Activated naive CD4-positive, alpha-beta T cell treated with anti-CD3 and anti-CD28 coated beads, Interleukin-2, amount 10 ng/mL, durations not matched to agents 7 days and 5 days (primary cell): ENCODE data around the gene EFNA3.

Experiments
- CTCF ChIA-PET: fragments of 350-600 bp; sonication (Branson Sonifier 250); formaldehyde crosslinking; loops from one replicate; lab custom pipeline; 2021; ENCODE audit warnings: antibody characterized with exemption; lab: Charles Lee
- DNase-seq: peaks from one replicate; pipeline ENCODE4 v3.0.0-alpha.2; 2020
- H3K27ac Mint-ChIP-seq: one replicate; pipeline ENCODE4 v1.8.0; 2021; ENCODE audit warnings: mild to moderate bottlenecking, moderate library complexity, mixed read lengths
- H3K27me3 Mint-ChIP-seq: one replicate; pipeline ENCODE4 v1.8.0; 2021; ENCODE audit warnings: mild to moderate bottlenecking, mixed read lengths
- H3K36me3 Mint-ChIP-seq: one replicate; pipeline ENCODE4 v1.8.0; 2021; ENCODE audit warnings: mixed read lengths
- H3K4me1 Mint-ChIP-seq: one replicate; pipeline ENCODE4 v1.8.0; 2021; ENCODE audit warnings: mixed read lengths
- H3K4me3 Mint-ChIP-seq: one replicate; pipeline ENCODE4 v1.8.0; 2021; ENCODE audit warnings: mild to moderate bottlenecking, moderate library complexity, mixed read lengths
- H3K9me3 Mint-ChIP-seq: one replicate; pipeline ENCODE4 v1.8.0; 2021; ENCODE audit warnings: mixed read lengths

EFNA3 gene

DNA sequence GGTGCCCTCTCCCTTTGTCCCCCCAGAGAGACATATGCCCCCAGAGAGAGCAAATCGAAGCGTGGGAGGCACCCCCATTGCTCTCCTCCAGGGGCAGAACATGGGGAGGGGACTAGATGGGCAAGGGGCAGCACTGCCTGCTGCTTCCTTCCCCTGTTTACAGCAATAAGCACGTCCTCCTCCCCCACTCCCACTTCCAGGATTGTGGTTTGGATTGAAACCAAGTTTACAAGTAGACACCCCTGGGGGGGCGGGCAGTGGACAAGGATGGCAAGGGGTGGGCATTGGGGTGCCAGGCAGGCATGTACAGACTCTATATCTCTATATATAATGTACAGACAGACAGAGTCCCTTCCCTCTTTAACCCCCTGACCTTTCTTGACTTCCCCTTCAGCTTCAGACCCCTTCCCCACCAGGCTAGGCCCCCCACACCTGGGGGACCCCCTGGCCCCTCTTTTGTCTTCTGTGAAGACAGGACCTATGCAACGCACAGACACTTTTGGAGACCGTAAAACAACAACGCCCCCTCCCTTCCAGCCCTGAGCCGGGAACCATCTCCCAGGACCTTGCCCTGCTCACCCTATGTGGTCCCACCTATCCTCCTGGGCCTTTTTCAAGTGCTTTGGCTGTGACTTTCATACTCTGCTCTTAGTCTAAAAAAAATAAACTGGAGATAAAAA is 8.4 kb downstream of the EFNA3 start:
- CTCF ChIA-PET = interaction anchor here (1.0 to 3.9 kb wide), 8 partner anchors 34 to 527 kb away, joined by 3 to 46 read pairs (median 10); partner anchors contain the start of genes ADAM15 and KRTCAP2
- Mint-ChIP-seq H3K9me3 (no peaks in the 10 kb centered on the region), H3K27ac (no peak overlapping the region), H3K36me3 (peaks cover 5% of the 10 kb centered on the region), H3K4me3 (no peak overlapping the region), H3K27me3 (peaks cover 47% of the 10 kb centered on the region), H3K4me1 (peaks cover 40% of the 10 kb centered on the region)
- DNase-seq = no peak

DNA sequence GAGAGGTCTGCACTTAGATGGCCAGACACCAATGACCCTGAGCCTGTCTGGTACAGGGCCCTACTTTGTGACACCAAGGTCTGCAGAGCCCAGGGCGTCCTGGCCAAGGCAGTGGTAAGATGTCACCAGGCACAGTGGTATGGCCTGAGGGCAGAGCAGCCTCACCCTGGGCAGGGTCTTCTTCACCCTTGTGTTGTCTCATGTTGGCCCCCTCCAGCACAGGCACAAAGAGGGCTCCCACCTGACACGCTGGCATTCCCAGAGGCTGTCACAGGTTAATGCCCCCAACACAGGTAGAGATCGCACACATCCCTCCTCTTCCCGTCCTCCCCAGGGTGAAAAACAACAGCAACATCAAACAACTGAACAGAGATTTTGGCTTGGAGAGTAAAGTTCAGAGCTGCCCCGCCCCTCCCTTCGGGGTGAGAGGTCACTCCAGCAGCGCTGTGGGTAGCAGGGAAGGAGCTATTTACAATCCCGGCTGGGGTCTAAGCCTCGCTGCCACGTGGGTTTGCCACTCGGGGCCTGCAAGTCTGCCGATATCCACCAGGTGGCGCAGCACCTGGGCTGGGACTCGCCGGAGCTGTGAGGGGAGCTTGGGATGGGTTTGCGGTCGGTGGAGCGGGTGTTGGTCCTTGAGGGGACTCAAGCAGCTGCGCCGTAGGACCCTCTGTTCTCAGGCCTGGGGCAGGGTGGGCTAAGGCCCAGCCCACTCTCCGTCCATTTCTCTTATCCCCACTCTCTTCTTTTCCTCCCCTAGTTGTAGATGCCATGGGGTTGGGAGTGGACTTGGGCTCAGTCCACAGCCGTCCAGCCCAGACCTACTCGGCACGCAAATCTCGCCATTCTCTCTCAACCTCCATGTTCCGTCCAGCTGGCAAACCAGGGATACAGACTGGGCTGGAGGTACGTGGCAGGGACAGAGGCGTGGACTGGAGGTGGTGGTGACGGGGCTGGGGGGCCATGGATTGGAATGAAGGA is 12.7 kb downstream of the EFNA3 start:
- Mint-ChIP-seq H3K4me1 (peaks cover 6% of the 10 kb centered on the region), H3K27ac (no peak overlapping the region)
- CTCF ChIA-PET = interaction anchor here (0.6 to 5.3 kb wide), 29 partner anchors 9 to 501 kb away, joined by 3 to 226 read pairs (median 5); partner anchors contain the start of genes ADAM15, EFNA3, KRTCAP2 and TRIM46

DNA sequence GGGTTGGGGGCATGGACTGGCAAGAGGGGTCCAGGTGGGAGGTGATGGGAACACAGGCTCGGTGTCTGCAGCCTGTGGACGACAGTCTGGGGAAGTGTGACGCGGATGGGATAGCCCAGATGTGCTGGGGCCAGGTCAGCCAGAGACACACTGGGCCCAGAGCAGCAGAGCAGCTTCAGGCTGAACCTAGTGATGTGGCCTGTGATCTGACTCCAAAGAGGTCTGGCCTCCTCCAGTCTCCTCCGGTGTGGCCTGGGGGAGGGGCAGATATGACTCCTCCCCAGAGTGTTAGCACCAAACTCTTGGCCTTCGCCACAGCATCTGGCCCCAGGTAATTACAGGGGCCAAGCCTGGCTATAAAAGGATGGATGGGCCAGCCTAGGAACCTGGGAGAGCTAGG is 13.5 kb downstream of the EFNA3 start:
- no peak for DNase-seq
- Mint-ChIP-seq H3K36me3 (peaks cover 4% of the 10 kb centered on the region), H3K27ac (no peak overlapping the region), H3K27me3 (peaks cover 66% of the 10 kb centered on the region), H3K9me3 (no peaks in the 10 kb centered on the region), H3K4me3 (no peak overlapping the region), H3K4me1 (peaks cover 5% of the 10 kb centered on the region)
- CTCF ChIA-PET = interaction anchor here (0.8 to 5.3 kb wide), 22 partner anchors 8 to 500 kb away, joined by 3 to 226 read pairs (median 5); partner anchors contain the start of genes KRTCAP2 and TRIM46

More for the DNA sequence above, 12.7 kb downstream of the EFNA3 start:
- DNase-seq = peak; percentile 86
- no peaks in the 10 kb centered on the region for H3K9me3 Mint-ChIP-seq
- H3K27me3 Mint-ChIP-seq = peaks cover 59% of the 10 kb centered on the region
- peaks cover 5% of the 10 kb centered on the region for H3K36me3 Mint-ChIP-seq
- H3K4me3 Mint-ChIP-seq = no peak overlapping the region

DNA sequence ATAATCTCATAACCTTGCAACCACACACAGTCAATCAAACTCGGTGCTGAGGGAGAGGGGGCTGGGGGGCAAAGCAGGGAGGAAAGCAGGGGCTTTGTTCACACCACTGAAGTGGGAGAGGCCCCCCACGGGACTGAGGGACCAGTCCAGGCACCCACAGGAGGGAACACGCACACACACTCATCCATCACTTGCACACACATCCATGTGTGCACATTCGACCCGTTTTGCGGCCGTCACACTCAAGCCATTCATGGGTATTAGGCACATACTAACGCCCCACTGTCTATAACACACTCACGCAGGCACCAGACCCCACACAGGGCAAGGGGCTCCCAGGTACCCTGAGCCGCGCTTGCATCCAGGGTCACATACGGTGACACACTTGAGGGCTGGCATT is 14.0 kb downstream of the EFNA3 start:
- DNase-seq = no peak
- peaks cover 71% of the 10 kb centered on the region for H3K27me3 Mint-ChIP-seq
- peak overlapping the region; percentile 49 for H3K27ac Mint-ChIP-seq
- no peaks in the 10 kb centered on the region for H3K9me3 Mint-ChIP-seq
- no peaks in the 10 kb centered on the region for H3K36me3 Mint-ChIP-seq
- H3K4me3 Mint-ChIP-seq = no peak overlapping the region
- CTCF ChIA-PET = interaction anchor here (1.4 to 5.3 kb wide), 8 partner anchors 10 to 77 kb away, joined by 3 to 226 read pairs (median 8); partner anchors contain the start of genes KRTCAP2 and TRIM46
- peaks cover 5% of the 10 kb centered on the region for H3K4me1 Mint-ChIP-seq

DNA sequence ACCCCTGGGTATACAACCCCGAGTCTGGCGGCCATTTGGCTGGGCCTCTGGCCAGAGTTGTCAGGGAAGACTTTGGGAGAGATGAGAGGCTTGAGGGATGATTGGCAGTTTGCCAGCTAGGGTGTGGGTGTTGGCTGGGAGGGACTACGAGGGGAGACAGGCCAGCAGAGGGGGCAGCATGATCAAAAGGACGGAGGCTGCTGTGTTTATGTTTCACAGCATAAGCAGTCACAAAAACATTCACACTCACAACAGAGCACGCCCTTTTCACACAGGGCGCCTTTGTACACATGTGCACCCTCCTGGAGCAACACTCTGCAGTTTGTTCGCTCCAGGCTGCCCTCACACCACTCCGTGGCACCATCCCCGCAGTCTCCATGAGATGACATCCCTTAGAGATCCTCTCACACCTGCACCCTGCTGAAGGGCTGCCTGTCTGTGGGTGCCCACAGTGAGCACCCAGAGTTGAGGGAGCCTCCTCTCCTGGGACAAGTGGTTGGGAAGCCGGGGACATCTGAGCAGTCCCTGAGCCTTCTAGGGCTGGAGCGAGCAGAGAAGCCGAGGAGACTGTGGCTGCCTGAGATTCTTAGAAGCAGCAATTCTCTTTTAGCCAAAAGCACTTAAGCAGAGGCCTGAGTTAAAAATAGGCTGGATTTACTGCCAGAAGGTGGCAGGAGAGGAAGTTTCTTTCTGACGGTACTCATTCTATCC is 15.4 kb downstream of the EFNA3 start:
- peaks cover 5% of the 10 kb centered on the region for H3K4me1 Mint-ChIP-seq
- H3K9me3 Mint-ChIP-seq = no peaks in the 10 kb centered on the region
- CTCF ChIA-PET = interaction anchor here (8.3 kb wide), 1 partner anchor 75 kb away, joined by 85 read pairs; the partner anchor contains the start of gene KRTCAP2
- no peak overlapping the region for H3K27ac Mint-ChIP-seq
- no peaks in the 10 kb centered on the region for H3K36me3 Mint-ChIP-seq
- peaks cover 74% of the 10 kb centered on the region for H3K27me3 Mint-ChIP-seq
- no peak for DNase-seq
- no peak overlapping the region for H3K4me3 Mint-ChIP-seq

DNA sequence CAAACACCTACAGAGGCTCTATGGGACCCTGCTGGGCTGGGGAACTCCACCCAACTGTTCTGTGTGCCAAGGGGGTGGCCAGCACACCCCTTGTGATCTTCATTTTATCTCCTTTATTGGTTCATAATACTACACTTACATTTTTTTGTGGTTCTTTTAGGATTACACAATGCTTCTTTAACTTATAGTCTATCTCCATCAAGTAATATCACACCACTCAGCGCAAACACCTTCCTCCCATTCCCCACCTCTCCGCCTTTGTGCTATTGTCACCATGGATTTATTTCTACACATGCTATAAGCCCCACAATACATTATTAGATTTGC is 15.9 kb downstream of the EFNA3 start:
- peaks cover 73% of the 10 kb centered on the region for H3K27me3 Mint-ChIP-seq
- no peaks in the 10 kb centered on the region for H3K9me3 Mint-ChIP-seq
- H3K36me3 Mint-ChIP-seq = no peaks in the 10 kb centered on the region
- no peak for DNase-seq
- no peak overlapping the region for H3K4me3 Mint-ChIP-seq
- peaks cover 5% of the 10 kb centered on the region for H3K4me1 Mint-ChIP-seq
- no peak overlapping the region for H3K27ac Mint-ChIP-seq
- CTCF ChIA-PET = interaction anchor here (1.1 to 8.3 kb wide), 2 partner anchors 21 to 75 kb away, joined by 3 to 85 read pairs; partner anchors contain the start of gene KRTCAP2

DNA sequence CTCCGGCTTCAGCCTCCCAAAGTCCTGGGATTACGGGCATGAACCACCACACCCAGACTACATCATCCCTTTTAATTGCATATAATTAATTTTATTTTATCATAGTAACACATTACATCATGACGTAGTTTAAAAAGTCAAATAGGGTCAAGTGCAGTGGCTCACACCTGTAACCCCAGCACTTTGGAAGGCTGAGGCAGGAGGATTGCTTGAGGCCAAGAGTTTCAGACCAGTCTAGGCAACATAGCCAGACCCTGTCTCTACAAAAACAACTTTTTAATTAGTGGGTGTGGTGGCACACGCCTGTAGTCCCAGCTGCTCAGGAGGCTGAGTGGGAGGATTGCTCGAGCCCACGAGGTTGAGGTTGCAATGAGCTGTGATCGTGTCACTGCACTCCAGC is 20.7 kb downstream of the EFNA3 start:
- Mint-ChIP-seq H3K27ac (no peak overlapping the region), H3K36me3 (no peaks in the 10 kb centered on the region), H3K4me3 (no peak overlapping the region), H3K4me1 (no peaks in the 10 kb centered on the region), H3K9me3 (no peaks in the 10 kb centered on the region), H3K27me3 (peaks cover 45% of the 10 kb centered on the region)
- no peak for DNase-seq
- CTCF ChIA-PET = interaction anchor here (1.0 to 8.3 kb wide), 2 partner anchors 11 to 70 kb away, joined by 3 to 85 read pairs; partner anchors contain the start of gene KRTCAP2

DNA sequence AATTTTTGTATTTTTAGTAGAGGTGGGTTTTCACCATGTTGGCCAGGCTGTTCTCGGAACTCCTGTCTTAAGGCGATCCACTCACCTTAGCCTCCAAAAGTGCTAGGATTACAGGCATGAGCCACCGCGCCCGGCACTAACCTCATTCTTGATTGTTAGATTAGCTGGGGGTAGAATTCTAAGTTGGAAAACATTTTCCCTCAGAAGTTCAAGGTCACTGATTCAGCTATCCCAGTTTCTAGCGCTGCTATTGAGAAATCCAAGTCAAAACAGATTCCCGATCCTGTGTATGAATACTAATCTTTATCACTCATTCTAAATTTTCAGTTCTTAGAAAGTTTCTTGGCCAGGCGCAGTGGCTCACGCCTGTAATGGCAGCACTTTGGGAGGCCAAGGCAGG is 24.7 kb downstream of the EFNA3 start:
- Mint-ChIP-seq H3K27me3 (peaks cover 28% of the 10 kb centered on the region), H3K4me1 (no peaks in the 10 kb centered on the region), H3K4me3 (no peak overlapping the region), H3K9me3 (no peaks in the 10 kb centered on the region), H3K36me3 (no peaks in the 10 kb centered on the region), H3K27ac (no peak overlapping the region)
- no peak for DNase-seq
- CTCF ChIA-PET = interaction anchor here (1.2 kb wide), 1 partner anchor 64 kb away, joined by 3 read pairs; no protein-coding TSS in a partner anchor

DNA sequence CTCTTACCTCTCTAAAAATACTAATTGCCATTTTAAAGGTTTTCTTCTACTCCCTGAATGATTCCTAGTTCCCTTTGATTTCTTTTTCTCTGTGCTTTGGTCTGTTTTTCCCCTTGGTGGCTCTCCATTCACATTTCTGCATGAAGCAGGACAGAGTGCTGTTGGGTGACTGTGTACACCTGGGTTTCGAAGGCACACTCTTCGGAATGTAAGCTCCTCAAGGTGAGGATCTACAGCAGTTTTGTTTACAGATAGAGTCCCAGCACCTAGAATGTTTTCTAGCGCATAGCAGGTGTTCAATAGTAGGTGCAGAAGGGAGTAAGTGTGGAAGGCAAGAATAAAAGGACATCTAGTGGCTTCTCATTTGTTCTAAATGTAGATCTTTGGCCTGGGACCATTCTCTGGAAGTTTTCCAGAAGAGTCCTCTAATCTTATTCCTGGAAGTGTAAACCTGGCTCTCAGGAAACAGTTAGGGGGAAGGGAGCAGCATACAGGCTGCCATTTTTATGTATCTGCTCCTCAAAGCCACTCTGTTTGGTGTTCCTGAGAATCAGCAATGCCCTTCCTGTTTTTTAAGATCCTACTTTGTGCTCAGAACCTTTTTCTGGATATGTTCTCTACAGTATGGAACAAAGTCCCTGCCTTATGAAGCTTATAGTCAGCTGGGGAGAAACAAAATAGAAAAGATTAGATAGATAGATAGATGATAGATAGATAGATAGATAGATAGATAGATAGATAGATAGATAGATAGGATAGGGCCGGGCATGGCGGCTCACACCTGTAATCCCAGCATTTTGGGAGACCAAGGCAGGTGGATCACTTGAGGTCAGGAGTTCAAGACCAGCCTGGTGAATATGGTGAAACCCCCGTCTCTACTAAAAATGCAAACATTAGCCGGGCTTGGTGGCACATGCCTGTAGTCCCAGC is 26.2 kb downstream of the EFNA3 start:
- CTCF ChIA-PET = interaction anchor here (2.4 kb wide), 1 partner anchor 63 kb away, joined by 9 read pairs; no protein-coding TSS in a partner anchor

DNA sequence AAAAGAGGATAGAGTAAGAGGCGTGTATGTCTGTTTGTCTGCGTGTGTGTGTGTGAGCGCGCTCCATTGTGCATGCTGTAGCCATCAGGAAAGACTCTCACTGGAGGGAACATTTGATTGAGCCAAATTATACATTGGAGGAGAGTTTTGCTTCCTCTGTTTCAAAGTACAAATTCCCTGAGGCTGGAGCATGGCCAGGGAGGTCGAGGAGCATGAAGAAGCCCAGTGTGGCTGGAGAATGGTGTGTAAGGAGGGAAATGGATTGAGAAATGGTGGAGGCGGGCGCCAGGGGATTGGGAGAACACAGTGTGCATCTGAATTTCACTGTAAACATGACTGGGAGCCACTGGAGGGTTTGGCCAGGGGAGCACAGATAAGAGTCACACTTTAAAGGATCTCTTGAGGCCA is 27.0 kb downstream of the EFNA3 start:
- CTCF ChIA-PET = interaction anchor here (2.4 kb wide), 1 partner anchor 62 kb away, joined by 9 read pairs; no protein-coding TSS in a partner anchor
- H3K27me3 Mint-ChIP-seq = peaks cover 28% of the 10 kb centered on the region
- H3K9me3 Mint-ChIP-seq = no peaks in the 10 kb centered on the region
- no peaks in the 10 kb centered on the region for H3K4me1 Mint-ChIP-seq
- H3K36me3 Mint-ChIP-seq = no peaks in the 10 kb centered on the region
- no peak overlapping the region for H3K27ac Mint-ChIP-seq
- no peak overlapping the region for H3K4me3 Mint-ChIP-seq
- DNase-seq = no peak

More for the DNA sequence above, 26.2 kb downstream of the EFNA3 start:
- Mint-ChIP-seq H3K9me3 (no peaks in the 10 kb centered on the region), H3K4me3 (no peak overlapping the region), H3K27ac (no peak overlapping the region), H3K27me3 (peaks cover 28% of the 10 kb centered on the region), H3K36me3 (no peaks in the 10 kb centered on the region), H3K4me1 (no peaks in the 10 kb centered on the region)
- DNase-seq = no peak

DNA sequence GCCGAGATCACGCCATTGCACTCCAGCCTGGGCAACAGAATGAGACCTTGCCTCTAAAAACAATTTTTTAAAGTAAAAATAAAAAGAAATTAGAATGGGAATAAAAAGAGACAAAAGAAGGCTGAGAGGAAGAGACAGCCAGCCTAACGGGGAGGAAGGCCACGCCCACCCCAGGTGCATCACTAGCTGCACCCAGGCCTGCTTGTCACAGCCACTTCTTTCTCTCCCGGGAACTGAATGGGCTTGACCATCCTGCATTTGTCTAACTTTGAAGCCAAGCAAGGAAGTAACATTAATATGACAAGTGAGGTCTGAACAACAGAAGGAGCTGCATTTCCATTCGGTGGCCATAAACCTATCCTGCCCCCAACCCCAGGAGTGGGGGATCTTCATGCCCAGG is 28.2 kb downstream of the EFNA3 start:
- peaks cover 38% of the 10 kb centered on the region for H3K27me3 Mint-ChIP-seq
- no peaks in the 10 kb centered on the region for H3K9me3 Mint-ChIP-seq
- no peak for DNase-seq
- H3K4me3 Mint-ChIP-seq = no peak overlapping the region
- no peak overlapping the region for H3K27ac Mint-ChIP-seq
- H3K4me1 Mint-ChIP-seq = no peaks in the 10 kb centered on the region
- H3K36me3 Mint-ChIP-seq = no peaks in the 10 kb centered on the region
- CTCF ChIA-PET = interaction anchor here (0.7 to 1.6 kb wide), 2 partner anchors 15 to 59 kb away, joined by 3 to 7 read pairs; no protein-coding TSS in a partner anchor
